Measurements from ENCODE around the gene PACSIN3.

DNA sequence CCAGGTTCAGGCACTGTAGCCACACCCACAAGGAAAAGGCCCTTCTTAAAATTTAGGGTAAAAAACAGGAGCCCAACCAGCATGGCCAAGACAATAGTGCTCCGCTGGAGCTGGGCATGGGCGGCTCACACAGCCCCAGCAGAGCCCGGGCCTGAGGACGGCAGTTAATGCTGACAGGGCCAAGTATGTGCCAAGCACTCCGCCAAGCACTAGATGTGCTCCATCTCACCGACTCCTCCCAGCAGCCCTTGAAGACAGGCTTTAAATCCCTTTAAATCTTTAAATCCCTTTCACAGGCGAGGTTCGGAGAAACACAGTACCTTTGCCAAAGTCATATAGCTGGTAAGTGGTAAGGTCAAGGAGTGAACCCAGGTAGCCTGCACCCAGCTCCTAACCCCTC, 14.4 kb downstream of the PACSIN3 start:
- TF ChIP-seq ZNF274 (IDR thresholded peaks at IDR 0.05; ENCODE audit: low read depth, low read length) (no peak), YY1 (IDR thresholded peaks at IDR 0.05; ENCODE audit: insufficient read depth, insufficient read length) (no peak)
